Body of pancreas (tissue), 4 donors: Measurements from ENCODE around the gene ARGLU1.

ENCODE experiments used
- CTCF ChIP-seq, 7 experiments: fragments of 450-650 bp in 4 of 7; fragments of 200-600 bp in 3 of 7; sonication (generic) in 3 of 7; IDR thresholded peaks; one replicate each; pipeline ENCODE4 v1.5.1; 2016 to 2019; ENCODE audit warnings: antibody characterized with exemption in 7 of 7
- POLR2A ChIP-seq, 3 donors: fragments of 450-650 bp; IDR thresholded peaks; one replicate each; pipeline ENCODE4 v1.6.1; 2016; ENCODE audit warnings: antibody characterized with exemption in 3 of 3, mild to moderate bottlenecking in 2 of 3

- TF ChIP-seq POLR2A (IDR thresholded peaks at IDR 0.05): no peak
- TF ChIP-seq CTCF (IDR thresholded peaks at IDR 0.05): no peak
These were observed 32.2 kb upstream of the ARGLU1 start for GRCh38 chr13:106599875-106600797.
